MM.1S (cell line): ENCODE measurements around the gene DNAH8.

Experiments
- CTCF ChIP-seq: fragments of 300-600 bp; sonication (generic); IDR thresholded peaks from 2 replicates; pipeline ENCODE4 v1.5.1; 2016; ENCODE audit warnings: antibody characterized with exemption, low read length, mixed read lengths
- EZH2 ChIP-seq: fragments of 300-600 bp; sonication (generic); optimal IDR thresholded peaks from 2 replicates; pipeline ENCODE3; 2017; ENCODE audit warnings: low read depth, mild to moderate bottlenecking, antibody characterized with exemption, low read length, mixed read lengths
- EZH2phosphoT487 ChIP-seq: fragments of 300-600 bp; sonication (generic); IDR thresholded peaks from 2 replicates; pipeline ENCODE4 v1.6.1; 2018; ENCODE audit warnings: antibody characterized with exemption, low read length

DNA sequence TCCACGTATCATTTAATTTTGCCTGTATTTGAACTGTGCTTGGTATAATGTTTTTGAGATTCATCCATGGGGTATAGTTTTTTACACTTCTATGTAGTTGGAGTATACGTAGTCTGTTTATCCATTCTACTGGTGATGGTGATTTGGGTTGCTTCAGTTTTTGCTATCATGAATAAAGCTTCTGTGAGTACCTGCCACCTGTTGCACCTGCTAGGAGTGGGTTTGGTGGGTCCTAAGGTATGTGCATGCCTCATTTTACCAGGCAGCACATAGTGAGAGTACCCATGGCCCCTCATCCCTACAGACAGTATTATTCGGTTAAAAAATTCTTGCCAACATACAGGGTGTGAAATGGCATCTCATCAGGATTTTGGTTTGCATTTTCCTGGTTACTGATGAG, 92.9 kb downstream of the DNAH8 start:
- no peak for TF ChIP-seq CTCF
- no peak for TF ChIP-seq EZH2phosphoT487
- no peak for TF ChIP-seq EZH2
